Measurements from ENCODE around the gene DENND1A.

The DENND1A gene

GRCh38 chr9:123552530-123552929, 377.4 kb downstream of the DENND1A start:
- DNase-seq, result no peak

- no peak for DNase-seq
Observed at GRCh38 chr9:123551734-123552133, 378.2 kb downstream of the DENND1A start.

DNA sequence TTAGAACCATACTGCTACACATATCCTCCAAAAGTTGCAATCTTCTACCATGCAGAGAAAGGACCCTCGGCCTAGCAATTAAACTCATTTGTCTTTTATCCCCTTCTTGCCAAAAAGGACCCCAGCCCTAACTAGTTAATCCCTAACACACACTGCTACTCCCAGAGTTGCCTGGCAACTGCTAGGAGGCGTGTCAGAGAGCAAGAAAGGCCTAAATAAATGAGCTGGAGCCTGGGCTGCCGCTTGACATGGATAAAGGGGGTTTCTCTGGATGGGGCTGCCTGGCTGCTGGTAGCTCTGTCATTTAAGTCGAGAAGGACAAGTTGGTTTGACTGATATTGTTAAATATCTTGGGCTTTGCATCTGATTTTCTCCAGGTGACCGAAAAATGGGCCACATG, 379.1 kb downstream of the DENND1A start:
- no peak for DNase-seq

GRCh38 chr9:123550012-123550411, 379.9 kb downstream of the DENND1A start:
- no peak for DNase-seq

DNA sequence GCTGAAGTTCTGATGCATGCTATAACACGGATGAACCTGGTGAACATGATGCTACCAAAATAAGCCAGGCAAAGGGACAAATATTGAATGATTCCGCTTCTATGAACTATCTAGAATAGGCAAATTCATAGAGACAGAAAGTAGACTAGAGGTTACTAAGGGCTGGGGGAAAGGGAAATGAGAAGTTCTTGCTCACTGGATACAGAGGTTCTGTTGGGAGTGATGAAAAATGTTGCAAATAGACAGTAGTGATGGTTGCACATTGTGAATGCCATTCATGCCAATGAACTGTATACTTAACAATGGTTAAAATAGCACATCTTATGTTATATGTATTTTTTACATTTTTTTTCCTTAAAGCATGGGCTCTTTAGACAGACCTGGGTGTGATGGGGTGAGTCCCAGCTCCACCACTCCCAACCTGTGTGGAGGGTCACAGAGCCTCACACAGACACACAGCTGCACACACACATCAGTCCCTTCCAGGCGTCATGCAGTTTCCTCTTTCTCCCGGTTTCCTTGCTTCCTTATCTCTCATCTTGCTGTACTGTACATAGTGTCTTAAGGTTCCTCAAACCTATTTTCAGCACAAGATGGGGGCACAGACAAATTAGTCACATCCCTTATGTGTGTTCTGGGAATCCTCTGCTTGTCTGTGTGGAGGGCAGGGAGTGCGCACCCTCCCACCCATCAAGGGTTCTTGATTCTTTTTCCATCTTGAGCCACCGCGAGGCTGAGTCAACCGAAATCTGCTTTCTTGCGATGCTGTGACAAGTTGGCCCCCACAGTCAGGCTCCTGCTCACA, 381.0 kb downstream of the DENND1A start:
- DNase-seq, result no peak

GRCh38 chr9:123544007-123544827, 385.7 kb downstream of the DENND1A start:
- DNase-seq, result peak; percentile 34

DNA sequence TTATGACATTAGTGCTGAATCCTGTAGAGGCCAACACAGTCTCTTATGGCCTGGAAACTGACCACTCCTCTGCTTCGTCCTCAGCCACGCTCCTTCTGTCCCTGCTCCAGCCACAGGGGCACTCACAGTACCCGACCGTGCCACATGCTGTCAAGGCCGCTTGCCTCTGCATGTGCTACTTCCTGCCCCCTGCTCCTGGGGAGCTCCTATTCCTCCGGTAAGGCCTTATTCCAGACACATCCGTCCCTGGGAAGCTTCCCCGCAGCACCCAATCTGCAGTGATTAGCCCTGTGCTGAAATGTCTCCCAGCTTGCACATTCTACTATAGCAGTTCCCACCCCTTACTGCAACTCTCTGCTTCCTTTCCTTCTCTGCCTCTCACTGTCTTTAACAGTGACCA, 386.4 kb downstream of the DENND1A start:
- no peak for DNase-seq

GRCh38 chr9:123542435-123543225, 387.3 kb downstream of the DENND1A start:
- no peak for DNase-seq

GRCh38 chr9:123541411-123541810, 388.5 kb downstream of the DENND1A start:
- DNase-seq, result no peak

- no peak for DNase-seq
Observed at GRCh38 chr9:123540457-123540856, 389.5 kb downstream of the DENND1A start.

DNA sequence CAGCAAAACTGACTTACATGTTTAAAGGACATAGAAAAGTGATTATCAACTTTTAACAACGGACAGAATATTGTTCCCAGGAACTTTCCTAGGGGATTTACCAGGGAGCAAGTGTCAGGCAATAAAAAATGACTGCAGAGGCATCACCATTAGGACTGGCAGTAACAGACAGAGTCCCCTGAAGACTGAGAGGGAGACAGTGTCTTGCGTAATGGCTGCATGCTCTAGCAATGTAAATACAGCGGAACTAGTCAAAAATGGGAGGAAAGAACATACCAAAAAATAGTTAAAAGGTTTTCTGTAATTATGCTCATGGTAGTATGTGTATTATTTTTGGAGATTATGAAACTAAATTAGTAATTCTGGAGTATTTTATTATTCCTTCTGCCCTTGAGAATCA, 392.1 kb downstream of the DENND1A start:
- DNase-seq, result no peak

- no peak for DNase-seq
Observed at GRCh38 chr9:123536455-123536868, 393.5 kb downstream of the DENND1A start.

- no peak for DNase-seq
Observed at GRCh38 chr9:123534336-123534735, 395.6 kb downstream of the DENND1A start.

GRCh38 chr9:123530244-123530643, 399.7 kb downstream of the DENND1A start:
- DNase-seq, result no peak

DNA sequence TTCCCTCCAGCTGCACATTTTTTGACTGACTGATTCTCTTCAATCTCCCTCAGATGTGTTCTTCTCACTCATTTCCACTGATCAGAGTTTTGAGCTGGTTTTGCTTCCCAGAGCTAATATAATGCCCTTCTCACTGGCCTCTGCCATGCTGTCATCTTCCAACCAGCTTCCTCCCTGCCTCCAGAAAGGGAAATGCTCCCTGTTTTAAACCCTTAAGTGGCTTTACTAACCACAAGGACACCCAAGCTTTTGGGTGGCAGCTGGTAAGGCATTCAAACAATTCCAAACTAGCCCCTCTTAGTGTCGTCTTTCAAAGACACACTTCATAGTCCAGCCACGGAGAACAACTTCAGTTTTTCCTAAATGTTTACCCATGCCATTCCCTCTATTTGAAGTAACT, 401.4 kb downstream of the DENND1A start:
- DNase-seq, result no peak

- no peak for DNase-seq
Observed at GRCh38 chr9:123527981-123528380, 401.9 kb downstream of the DENND1A start.

DNA sequence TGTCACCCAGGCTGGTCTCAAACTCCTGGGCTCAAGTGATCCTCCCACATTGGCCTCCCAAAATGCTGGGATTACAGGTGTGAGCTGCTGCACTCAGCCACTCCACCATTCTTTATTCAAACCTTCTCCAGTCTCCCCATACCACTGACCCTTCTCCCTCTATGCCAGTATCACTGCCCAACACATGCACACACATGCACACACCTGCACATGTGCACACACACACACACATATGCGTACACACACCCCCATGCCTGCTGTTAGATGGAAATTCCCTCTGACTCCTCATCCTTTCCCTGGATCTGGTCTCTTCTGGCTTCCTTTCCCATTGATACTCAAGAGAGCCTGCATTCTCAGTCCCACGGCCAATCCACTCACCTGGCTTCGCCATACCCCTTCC, 404.0 kb downstream of the DENND1A start:
- DNase-seq, result no peak

GRCh38 chr9:123525424-123525823, 404.5 kb downstream of the DENND1A start:
- no peak for DNase-seq

GRCh38 chr9:123524866-123525265, 405.1 kb downstream of the DENND1A start:
- DNase-seq, result no peak

- DNase-seq, result no peak
Observed at GRCh38 chr9:123523845-123524244, 406.1 kb downstream of the DENND1A start.

GRCh38 chr9:123523001-123523400, 406.9 kb downstream of the DENND1A start:
- no peak for DNase-seq

GRCh38 chr9:123522251-123522650, 407.7 kb downstream of the DENND1A start:
- no peak for DNase-seq

- DNase-seq, result no peak
Observed at GRCh38 chr9:123518338-123518737, 411.6 kb downstream of the DENND1A start.
